ENCODE results near the gene FAR1. TPM values are rescaled to one million over a fixed set of nuclear protein-coding genes. Genes with fewer than 3 reads are reported as not detected.

FAR1 gene, protein sequence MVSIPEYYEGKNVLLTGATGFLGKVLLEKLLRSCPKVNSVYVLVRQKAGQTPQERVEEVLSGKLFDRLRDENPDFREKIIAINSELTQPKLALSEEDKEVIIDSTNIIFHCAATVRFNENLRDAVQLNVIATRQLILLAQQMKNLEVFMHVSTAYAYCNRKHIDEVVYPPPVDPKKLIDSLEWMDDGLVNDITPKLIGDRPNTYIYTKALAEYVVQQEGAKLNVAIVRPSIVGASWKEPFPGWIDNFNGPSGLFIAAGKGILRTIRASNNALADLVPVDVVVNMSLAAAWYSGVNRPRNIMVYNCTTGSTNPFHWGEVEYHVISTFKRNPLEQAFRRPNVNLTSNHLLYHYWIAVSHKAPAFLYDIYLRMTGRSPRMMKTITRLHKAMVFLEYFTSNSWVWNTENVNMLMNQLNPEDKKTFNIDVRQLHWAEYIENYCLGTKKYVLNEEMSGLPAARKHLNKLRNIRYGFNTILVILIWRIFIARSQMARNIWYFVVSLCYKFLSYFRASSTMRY
- 16.9 and 26.5 TPM in 2 replicates for total RNA-seq

DNA sequence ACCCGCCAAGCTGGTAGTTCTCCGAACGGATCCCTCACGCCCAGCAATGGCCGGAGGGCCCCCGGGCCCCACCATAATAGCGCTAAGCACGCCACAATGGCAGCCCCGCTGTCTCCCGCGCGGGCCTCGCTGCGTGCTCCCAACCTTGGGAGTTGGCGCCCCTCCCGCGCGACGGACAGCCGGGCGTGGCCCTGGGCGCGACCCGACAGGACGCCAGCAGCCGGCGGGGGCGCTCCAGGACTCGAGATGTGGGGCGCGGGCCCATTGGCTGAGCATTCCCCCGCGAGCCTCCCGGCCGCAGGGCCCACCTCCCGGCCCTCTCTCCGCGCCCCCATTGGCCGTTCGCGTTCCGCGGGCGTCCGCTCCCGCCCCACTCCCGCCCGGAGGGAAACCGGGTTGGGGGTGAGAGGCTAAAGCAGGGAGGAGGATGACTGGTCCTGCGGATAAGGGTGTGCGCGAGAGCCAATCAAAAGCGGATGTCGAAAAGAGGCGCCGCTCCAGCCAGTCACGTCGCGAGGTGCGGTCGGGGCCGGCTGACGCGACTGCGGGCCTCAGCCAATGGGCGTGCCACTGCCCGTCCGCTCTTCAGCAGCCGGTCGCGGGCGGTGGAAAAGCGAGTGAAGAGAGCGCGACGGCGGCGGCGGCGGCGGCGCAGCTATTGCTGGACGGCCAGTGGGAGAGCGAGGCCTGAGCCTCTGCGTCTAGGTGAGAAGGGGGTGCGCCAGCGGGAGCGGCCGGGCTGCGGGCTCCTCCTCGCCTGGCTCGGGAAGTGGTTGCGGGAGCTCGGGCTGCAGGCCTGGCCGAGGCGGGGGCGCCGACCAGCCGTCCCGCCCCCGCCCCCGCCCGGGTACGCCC lies at the start of gene FAR1:
Gene FAR1, plus strand, starts transcription at position 567 of the 855 bp plus-strand sequence. CDS start 26,098 bp downstream, outside the sequence.

Other genes starting within 250 kb of the FAR1 start
- 15.5 and 21.6 TPM in 2 replicates for gene BTBD10, start 205.4 kb upstream of the FAR1 start, total RNA-seq
- gene PTH, start 172.7 kb upstream of the FAR1 start, total RNA-seq, result not detected in 2 replicates

All from pericardium fibroblast (primary cell).